Neuronal stem cell (in vitro differentiated cells): ENCODE data around the gene MAST3.
"Not testable (repeated sequence)": the region's sequence is repeated elsewhere in the genome, so short reads cannot be mapped to it uniquely, and the experiment has no call there.

Experiments used
- DNase-seq: peaks from one replicate; pipeline ENCODE4 v3.0.0-alpha.2; 2013; ENCODE audit warnings: low spot score
- H2AFZ ChIP-seq: one replicate; pipeline ENCODE4 v1.6.1; 2013; ENCODE audit warnings: mild to moderate bottlenecking, low read length, inconsistent platforms
- H2AK5ac ChIP-seq: 2 replicates; pipeline ENCODE4 v1.6.1; 2013; ENCODE audit warnings: low read depth, mild to moderate bottlenecking, inconsistent platforms, low read length, moderate library complexity, mixed read lengths
- H2BK120ac ChIP-seq: 2 replicates; pipeline ENCODE4 v1.6.1; 2013; ENCODE audit warnings: low read depth, mild to moderate bottlenecking, inconsistent platforms, low read length, moderate library complexity, mixed read lengths
- H2BK12ac ChIP-seq: one replicate; pipeline ENCODE4 v1.6.1; 2013; ENCODE audit warnings: low read length, inconsistent platforms
- H2BK15ac ChIP-seq: 2 replicates; pipeline ENCODE4 v1.6.1; 2013; ENCODE audit warnings: mild to moderate bottlenecking, low read length, inconsistent platforms, mixed read lengths
- H2BK5ac ChIP-seq: one replicate; pipeline ENCODE4 v1.6.1; 2013; ENCODE audit warnings: inconsistent platforms, mild to moderate bottlenecking, low read length, moderate library complexity
- H3K14ac ChIP-seq: one replicate; pipeline ENCODE4 v1.6.1; 2013; ENCODE audit warnings: low read length, inconsistent platforms
- H3K18ac ChIP-seq: 2 replicates; pipeline ENCODE4 v1.6.1; 2013; ENCODE audit warnings: low read length, inconsistent platforms
- H3K23ac ChIP-seq: 2 replicates; pipeline ENCODE4 v1.6.1; 2013; ENCODE audit warnings: low read depth, mild to moderate bottlenecking, mixed read lengths, low read length, inconsistent platforms; ENCODE audit not compliant: poor library complexity
- H3K27ac ChIP-seq: replicated peaks from 3 replicates; pipeline ENCODE4 v1.5.1; 2013; ENCODE audit warnings: low read length, inconsistent platforms
- H3K27me3 ChIP-seq, 3 experiments: 2 replicates each; pipeline ENCODE4 v1.6.1; 2013; ENCODE audit warnings: low read length in 3 of 3, mild to moderate bottlenecking in 2 of 3, inconsistent platforms in 1 of 3, low read depth in 1 of 3, mixed read lengths in 1 of 3, moderate library complexity in 1 of 3; ENCODE audit not compliant: control insufficient read depth in 3 of 3, insufficient read depth in 3 of 3
- H3K36me3 ChIP-seq, 2 donors: replicated peaks in 1 of 2; 2 replicates each; pipeline ENCODE4 v1.6.1; 2013; ENCODE audit warnings: low read length in 2 of 2; ENCODE audit not compliant: control insufficient read depth in 2 of 2, insufficient read depth in 2 of 2
- H3K4ac ChIP-seq: 2 replicates; pipeline ENCODE4 v1.6.1; 2013; ENCODE audit warnings: inconsistent platforms, mild to moderate bottlenecking, low read length, moderate library complexity
- H3K4me1 ChIP-seq, 2 donors: 1 replicate in 1 of 2; 2 replicates in 1 of 2; pipeline ENCODE4 v1.6.1; 2013; ENCODE audit warnings: low read length in 2 of 2, low read depth in 1 of 2; ENCODE audit not compliant: control insufficient read depth in 2 of 2, insufficient read depth in 1 of 2
- H3K4me2 ChIP-seq: one replicate; pipeline ENCODE4 v1.6.1; 2013; ENCODE audit warnings: mild to moderate bottlenecking, low read length, inconsistent platforms; ENCODE audit not compliant: insufficient read depth, poor library complexity, severe bottlenecking
- H3K4me3 ChIP-seq, 2 donors: 2 replicates each; pipeline ENCODE4 v1.5.1; 2013; ENCODE audit warnings: low read length in 2 of 2, mild to moderate bottlenecking in 2 of 2, inconsistent platforms in 1 of 2, moderate library complexity in 1 of 2
- H3K79me1 ChIP-seq: one replicate; pipeline ENCODE4 v1.6.1; 2013; ENCODE audit warnings: low read depth, mild to moderate bottlenecking, inconsistent platforms, low read length, moderate library complexity
- H3K9ac ChIP-seq: one replicate; pipeline ENCODE4 v1.6.1; 2013; ENCODE audit warnings: mild to moderate bottlenecking, low read depth, low read length, inconsistent platforms; ENCODE audit not compliant: poor library complexity
- H3K9me3 ChIP-seq, 2 donors: replicated peaks in 1 of 2; 2 replicates each; pipeline versions ENCODE3 to v1.6.1; 2013; ENCODE audit warnings: low read length in 2 of 2, mild to moderate bottlenecking in 2 of 2, inconsistent platforms in 1 of 2, low read depth in 1 of 2, mixed read lengths in 1 of 2, moderate library complexity in 1 of 2; ENCODE audit not compliant: control insufficient read depth in 2 of 2, insufficient read depth in 1 of 2
- H4K8ac ChIP-seq: one replicate; pipeline ENCODE4 v1.6.1; 2013; ENCODE audit warnings: low read depth, mild to moderate bottlenecking, inconsistent platforms, low read length, moderate library complexity
- H4K91ac ChIP-seq: one replicate; pipeline ENCODE4 v1.6.1; 2013; ENCODE audit warnings: low read length, low read depth, mild to moderate bottlenecking, inconsistent platforms; ENCODE audit not compliant: poor library complexity
- WGBS, 2 donors: extraction: QIAGEN DNeasy Blood & Tissue Kit; methylation state at CpG; one replicate each; pipeline ENCODE4 v1.1.7; 2013; ENCODE audit warnings: missing lambda C conversion rate in 2 of 2, mixed read lengths in 1 of 2; ENCODE audit not compliant: insufficient read length in 2 of 2, insufficient replicate concordance in 1 of 2; ENCODE audit errors: extremely low coverage in 2 of 2; 5-methylcytosine and 5-hydroxymethylcytosine counted together

Gene MAST3

GRCh38 chr19:18101268-18101667, 3.7 kb downstream of the MAST3 start:
- Histone ChIP-seq H2BK5ac (no peak overlapping the region), H3K27ac (peak overlapping the region; percentile 20), H2BK120ac (no peak overlapping the region), H3K9ac (no peak overlapping the region), H3K4me3 (peak overlapping the region in 1 of 2 donors; percentile 24), H3K4ac (no peak overlapping the region), H3K23ac (no peak overlapping the region), H3K36me3 (no peaks in the 10 kb centered on the region), H2AK5ac (peak overlapping the region; percentile 54), H3K27me3 (peaks cover 2 to 22% (median 22%) of the 10 kb centered on the region in 3 experiments), H2AFZ (peak overlapping the region; percentile 85), H3K14ac (no peak overlapping the region), H4K8ac (no peak overlapping the region), H2BK12ac (no peak overlapping the region), H3K18ac (peak overlapping the region; percentile 45), H3K79me1 (no peaks in the 10 kb centered on the region), H3K9me3 (no peaks in the 10 kb centered on the region), H4K91ac (no peak overlapping the region), H3K4me1 (peaks cover 5 to 9% of the 10 kb centered on the region in 2 donors), H3K4me2 (no peak overlapping the region), H2BK15ac (peak overlapping the region; percentile 11)
- no CpG with 5 or more reads among the region's 3 CpGs for WGBS, 2 donors
- no peak for DNase-seq

- Histone ChIP-seq H3K4me2 (no peak overlapping the region), H3K4me3 (no peak overlapping the region), H2BK5ac (no peak overlapping the region), H3K18ac (no peak overlapping the region), H3K14ac (no peak overlapping the region), H2AK5ac (peak overlapping the region; percentile 60), H3K79me1 (no peaks in the 10 kb centered on the region), H3K4ac (no peak overlapping the region), H3K4me1 (peaks cover 2 to 6% of the 10 kb centered on the region in 2 donors), H3K9ac (no peak overlapping the region), H2BK120ac (no peak overlapping the region), H2BK15ac (peak overlapping the region; percentile 60), H3K27me3 (peaks cover 2 to 18% (median 18%) of the 10 kb centered on the region in 3 experiments), H4K91ac (no peak overlapping the region), H2AFZ (no peak overlapping the region), H2BK12ac (no peak overlapping the region), H3K9me3 (no peaks in the 10 kb centered on the region), H3K23ac (no peak overlapping the region), H3K27ac (no peak overlapping the region), H4K8ac (no peak overlapping the region), H3K36me3 (no peaks in the 10 kb centered on the region)
- WGBS, 2 donors = no CpG with 5 or more reads among the region's 15 CpGs
- DNase-seq = no peak
These were observed 5.5 kb downstream of the MAST3 start for GRCh38 chr19:18102916-18103542.

GRCh38 chr19:18104793-18105131, 7.2 kb downstream of the MAST3 start:
- no peak overlapping the region for H3K23ac ChIP-seq
- no peak overlapping the region for H2BK120ac ChIP-seq
- H3K36me3 ChIP-seq = no peaks in the 10 kb centered on the region
- peak overlapping the region; percentile 42 to 74 for H3K4me3 ChIP-seq
- no peak overlapping the region for H2AK5ac ChIP-seq
- no peaks in the 10 kb centered on the region for H3K79me1 ChIP-seq
- no peak overlapping the region for H3K4ac ChIP-seq
- peak overlapping the region; percentile 60 for H3K4me2 ChIP-seq
- H4K8ac ChIP-seq = no peak overlapping the region
- H3K27ac ChIP-seq = no peak overlapping the region
- H3K18ac ChIP-seq = peak overlapping the region; percentile 13
- H2AFZ ChIP-seq = peak overlapping the region; percentile 90
- H2BK5ac ChIP-seq = no peak overlapping the region
- H2BK12ac ChIP-seq = no peak overlapping the region
- no peak overlapping the region for H4K91ac ChIP-seq
- no peaks in the 10 kb centered on the region for H3K9me3 ChIP-seq
- no peak for DNase-seq
- H3K4me1 ChIP-seq = peaks cover 6 to 11% of the 10 kb centered on the region in 2 donors
- no peak overlapping the region for H2BK15ac ChIP-seq
- H3K14ac ChIP-seq = no peak overlapping the region
- no CpG with 5 or more reads among the region's 5 CpGs for WGBS, 2 donors
- peaks cover 0 to 14% (median 13%) of the 10 kb centered on the region in 3 experiments for H3K27me3 ChIP-seq
- no peak overlapping the region for H3K9ac ChIP-seq

GRCh38 chr19:18105259-18105658, 7.7 kb downstream of the MAST3 start:
- DNase-seq, H3K27ac ChIP-seq: not testable (repeated sequence)

More at GRCh38 chr19:18105259-18105658, 7.7 kb downstream of the MAST3 start:
- not testable (repeated sequence) for H2BK15ac ChIP-seq, H2AFZ ChIP-seq, H3K79me1 ChIP-seq, H2BK5ac ChIP-seq, H2BK120ac ChIP-seq, H3K4me2 ChIP-seq, H2AK5ac ChIP-seq, H3K14ac ChIP-seq, H3K4ac ChIP-seq, H3K36me3 ChIP-seq, H3K18ac ChIP-seq, H3K4me3 ChIP-seq, H2BK12ac ChIP-seq, H3K9me3 ChIP-seq, H3K23ac ChIP-seq, H3K9ac ChIP-seq, H4K8ac ChIP-seq
- Histone ChIP-seq H3K4me1 (peaks cover 6 to 11% of the 10 kb centered on the region in 2 donors), H4K91ac (peak overlapping the region; percentile 90), H3K27me3 (peaks cover 0 to 16% (median 14%) of the 10 kb centered on the region in 3 experiments)
- WGBS, 2 donors = no CpG with 5 or more reads among the region's 7 CpGs
